Colonic mucosa (tissue), 4 donors: Measurements from ENCODE around the gene ELOF1. TPM values are rescaled to one million over a fixed set of nuclear protein-coding genes. Genes with fewer than 3 reads are reported as not detected.

ENCODE experiments used
- DNase-seq: peaks from one replicate; pipeline ENCODE4 v3.0.0-alpha.2; 2020
- H3K27ac ChIP-seq: fragments of 200-600 bp; one replicate; pipeline ENCODE4 v1.8.0; 2021
- H3K27me3 ChIP-seq: fragments of 200-600 bp; one replicate; pipeline ENCODE4 v1.8.0; 2021
- H3K36me3 ChIP-seq: fragments of 200-600 bp; one replicate; pipeline ENCODE4 v1.8.0; 2021
- H3K4me1 ChIP-seq: fragments of 200-600 bp; one replicate; pipeline ENCODE4 v1.8.0; 2021; ENCODE audit warnings: mild to moderate bottlenecking
- H3K4me3 ChIP-seq: fragments of 200-600 bp; one replicate; pipeline ENCODE4 v1.8.0; 2021
- H3K9ac ChIP-seq, 2 donors: one replicate each; pipeline ENCODE4 v1.7.0; 2013; ENCODE audit warnings: control low read depth in 2 of 2, low read depth in 2 of 2, low read length in 2 of 2
- H3K9me3 ChIP-seq: fragments of 200-600 bp; one replicate; pipeline ENCODE4 v1.8.0; 2021
- intact Hi-C: fragments of 100-400 bp; cut with DNase I; formaldehyde crosslinking; loops from one replicate; pipeline ENCODE4 v1.14.1; 2022
- total RNA-seq, 2 donors: library from RNA; stranded (reverse); fragmentation: NEBNext Ultra II Directional in 1 of 2; extraction: Animal tissue kit (Norgen Biotek cat#: 25700) in 1 of 2; gene quantifications; one replicate each; pipeline ENCODE4 v1.2.1, GENCODE V29; 2021
- TF ChIP-seq, protein P1 (sequence below): fragments of 200-600 bp; IDR thresholded peaks from one replicate; pipeline ENCODE4 v1.8.0; 2022; ENCODE audit warnings: antibody characterized with exemption, mild to moderate bottlenecking
- donor health status: healthy.
- donor health status: DM: no; HTN: no; CAD: no.
- donor health status: DM: no; HTN: no; CAD: no.

ELOF1 gene
- total RNA-seq, 2 donors from 2014 or later: 33.8 to 59.8 TPM

DNA sequence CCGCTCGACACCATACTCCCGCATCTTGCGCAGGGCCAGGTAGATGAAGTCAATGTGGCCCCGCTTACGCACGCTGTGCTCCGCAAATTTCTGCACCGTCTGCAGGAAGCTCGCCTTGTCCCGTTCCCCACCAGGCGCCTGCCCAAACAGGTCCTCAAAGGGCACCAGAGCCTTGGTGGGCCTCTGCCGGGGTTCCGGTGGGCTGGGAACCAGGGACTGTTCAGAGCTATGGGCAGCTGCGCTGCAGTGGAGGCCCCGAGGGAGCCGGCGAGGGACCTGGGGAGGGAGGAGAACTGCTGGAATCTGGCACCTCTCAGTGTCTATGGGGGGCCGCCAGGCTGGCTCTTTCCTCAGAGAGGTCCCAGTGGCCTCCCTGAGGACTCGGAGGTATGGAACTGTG, 45.1 kb downstream of the ELOF1 start:
- intact Hi-C loops: no loop called here
- Histone ChIP-seq H3K4me3 (no peak overlapping the region), H3K27me3 (no peaks in the 10 kb centered on the region), H3K36me3 (no peaks in the 10 kb centered on the region), H3K9me3 (no peaks in the 10 kb centered on the region), H3K4me1 (no peaks in the 10 kb centered on the region), H3K27ac (no peak overlapping the region), H3K9ac (no peak overlapping the region)
- no peak for DNase-seq
- TF ChIP-seq, protein P1, sequence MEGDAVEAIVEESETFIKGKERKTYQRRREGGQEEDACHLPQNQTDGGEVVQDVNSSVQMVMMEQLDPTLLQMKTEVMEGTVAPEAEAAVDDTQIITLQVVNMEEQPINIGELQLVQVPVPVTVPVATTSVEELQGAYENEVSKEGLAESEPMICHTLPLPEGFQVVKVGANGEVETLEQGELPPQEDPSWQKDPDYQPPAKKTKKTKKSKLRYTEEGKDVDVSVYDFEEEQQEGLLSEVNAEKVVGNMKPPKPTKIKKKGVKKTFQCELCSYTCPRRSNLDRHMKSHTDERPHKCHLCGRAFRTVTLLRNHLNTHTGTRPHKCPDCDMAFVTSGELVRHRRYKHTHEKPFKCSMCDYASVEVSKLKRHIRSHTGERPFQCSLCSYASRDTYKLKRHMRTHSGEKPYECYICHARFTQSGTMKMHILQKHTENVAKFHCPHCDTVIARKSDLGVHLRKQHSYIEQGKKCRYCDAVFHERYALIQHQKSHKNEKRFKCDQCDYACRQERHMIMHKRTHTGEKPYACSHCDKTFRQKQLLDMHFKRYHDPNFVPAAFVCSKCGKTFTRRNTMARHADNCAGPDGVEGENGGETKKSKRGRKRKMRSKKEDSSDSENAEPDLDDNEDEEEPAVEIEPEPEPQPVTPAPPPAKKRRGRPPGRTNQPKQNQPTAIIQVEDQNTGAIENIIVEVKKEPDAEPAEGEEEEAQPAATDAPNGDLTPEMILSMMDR: no peak

DNA sequence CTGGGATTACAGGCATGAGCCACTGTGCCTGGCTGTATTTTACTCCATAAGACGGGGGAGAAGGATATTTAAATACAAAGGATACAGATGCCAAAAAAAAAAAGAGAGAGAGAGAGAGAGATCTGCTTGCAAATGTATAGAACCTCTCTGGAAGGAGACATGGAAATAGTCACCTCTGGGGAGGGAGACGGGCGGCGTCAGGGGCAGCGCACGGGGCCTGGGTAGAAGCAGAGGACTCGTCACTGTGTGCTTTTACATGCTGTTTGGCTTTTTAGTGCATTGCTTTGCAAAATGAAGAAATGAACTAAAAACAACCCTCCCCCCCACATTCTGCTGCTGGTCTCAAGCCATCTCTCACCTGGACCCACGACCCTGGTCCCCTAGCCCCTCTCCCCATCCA, 48.6 kb downstream of the ELOF1 start:
- H3K36me3 ChIP-seq: no peaks in the 10 kb centered on the region
- no peaks in the 10 kb centered on the region for H3K4me1 ChIP-seq
- no peak overlapping the region for H3K9ac ChIP-seq
- no peak for DNase-seq
- H3K9me3 ChIP-seq: no peaks in the 10 kb centered on the region
- no peak overlapping the region for H3K4me3 ChIP-seq
- H3K27ac ChIP-seq: no peak overlapping the region
- TF ChIP-seq, protein P1: no peak
- no peaks in the 10 kb centered on the region for H3K27me3 ChIP-seq
- intact Hi-C loops: no loop called here

DNA sequence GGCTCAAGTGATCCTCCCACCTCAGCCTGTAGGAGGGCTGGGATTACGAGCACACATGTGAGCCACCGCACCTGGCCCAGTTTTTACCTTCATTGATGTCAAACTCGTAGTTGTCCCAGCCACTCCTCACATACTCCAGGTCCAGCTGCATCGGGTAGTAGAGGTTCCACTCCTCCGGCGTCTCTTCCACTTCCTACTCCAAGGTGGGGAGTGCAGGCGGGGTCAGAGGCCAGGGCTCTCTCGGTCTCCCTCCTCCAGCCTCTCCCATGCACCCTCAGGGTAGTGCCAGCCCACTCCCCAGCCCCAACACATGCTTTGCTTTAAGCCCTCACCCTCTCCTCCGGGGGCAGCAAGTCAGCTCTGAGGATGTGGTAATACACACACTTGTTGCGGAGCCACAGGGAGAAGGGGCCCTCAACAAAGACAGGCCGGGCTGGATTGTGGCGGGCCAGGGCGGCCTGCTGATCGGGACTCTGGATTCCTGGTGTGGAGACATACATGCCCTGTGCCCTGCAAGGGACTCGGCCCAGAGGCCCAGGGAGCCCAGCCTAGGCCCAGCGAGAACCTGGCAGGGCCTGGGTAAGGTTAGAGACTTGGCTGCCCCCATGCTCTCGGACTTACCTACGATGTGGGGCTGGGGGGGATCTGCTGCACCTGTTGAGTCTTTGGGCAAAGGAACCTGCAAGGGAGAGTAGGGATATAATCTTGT, 51.5 kb downstream of the ELOF1 start:
- H3K9ac ChIP-seq: no peak overlapping the region
- H3K4me3 ChIP-seq: no peak overlapping the region
- DNase-seq: no peak
- H3K36me3 ChIP-seq: no peaks in the 10 kb centered on the region
- TF ChIP-seq, protein P1: no peak
- no peak overlapping the region for H3K27ac ChIP-seq
- H3K27me3 ChIP-seq: no peaks in the 10 kb centered on the region
- no peaks in the 10 kb centered on the region for H3K4me1 ChIP-seq
- no peaks in the 10 kb centered on the region for H3K9me3 ChIP-seq
- intact Hi-C loops: no loop called here

DNA sequence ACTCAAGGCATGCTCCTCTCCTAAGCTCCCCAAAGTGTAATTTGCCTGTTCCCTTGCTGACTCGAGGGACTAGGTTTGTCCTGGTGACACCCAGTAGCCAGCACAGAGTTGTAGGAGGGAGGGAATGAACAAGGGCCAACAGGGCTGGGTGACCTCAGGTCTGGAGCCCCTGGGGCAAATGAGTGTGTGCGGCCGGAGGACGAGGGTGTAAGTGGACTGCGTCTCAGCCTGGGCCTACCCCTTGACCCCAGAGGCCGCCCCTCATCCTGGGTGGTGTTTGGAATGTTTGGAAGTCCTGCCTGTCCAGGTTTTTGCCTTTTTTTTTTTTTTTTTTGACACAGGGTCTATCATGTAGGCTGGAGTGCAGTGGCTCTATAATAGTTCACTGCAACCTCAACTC, 52.1 kb downstream of the ELOF1 start:
- no peak for DNase-seq
- no peaks in the 10 kb centered on the region for H3K9me3 ChIP-seq
- H3K36me3 ChIP-seq: no peaks in the 10 kb centered on the region
- TF ChIP-seq, protein P1: no peak
- intact Hi-C loops: no loop called here
- H3K4me3 ChIP-seq: no peak overlapping the region
- no peaks in the 10 kb centered on the region for H3K4me1 ChIP-seq
- no peak overlapping the region for H3K9ac ChIP-seq
- no peaks in the 10 kb centered on the region for H3K27me3 ChIP-seq
- no peak overlapping the region for H3K27ac ChIP-seq

DNA sequence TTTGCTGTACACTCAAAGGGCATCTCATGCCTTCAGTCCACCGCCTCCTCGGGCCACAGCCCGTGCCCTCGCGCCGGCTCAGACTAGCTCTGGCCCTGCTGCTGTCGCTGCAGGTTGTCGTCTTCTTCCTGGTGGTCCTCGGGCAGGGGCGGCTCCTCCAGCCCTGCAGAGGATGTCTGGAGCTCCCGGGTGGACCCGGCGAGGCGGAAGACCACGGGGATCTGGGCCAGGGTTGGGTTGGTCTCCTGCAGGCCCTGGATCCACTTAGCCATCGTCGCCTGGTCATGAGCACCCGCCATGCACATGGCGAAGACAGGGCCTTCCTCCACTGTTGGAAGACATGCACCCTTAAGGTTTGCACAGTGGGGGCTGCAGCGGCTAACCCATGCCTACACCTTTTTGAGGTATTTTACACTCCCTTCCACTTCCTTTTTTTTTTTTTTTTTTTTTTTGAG, 52.9 kb downstream of the ELOF1 start:
- Histone ChIP-seq H3K4me3 (peak overlapping the region; percentile 98), H3K27ac (peak overlapping the region; percentile 94), H3K9ac (peak overlapping the region; percentile 59 to 73), H3K36me3 (no peaks in the 10 kb centered on the region), H3K27me3 (no peaks in the 10 kb centered on the region), H3K4me1 (no peaks in the 10 kb centered on the region), H3K9me3 (no peaks in the 10 kb centered on the region)
- intact Hi-C loops: no loop called here
- no peak for DNase-seq
- TF ChIP-seq, protein P1: no peak
